Measurements from ENCODE around the gene KRTAP10-3.
"Not testable (repeated sequence)": the region's sequence is repeated elsewhere in the genome, so short reads cannot be mapped to it uniquely, and the experiment has no call there.

KRTAP10-3 gene

GRCh38 chr21:44558695-44559094 lies at the start of gene KRTAP10-3:
KRTAP10-3 (minus strand) TSS chr21:44558795; CDS start chr21:44558715, 80 bp downstream.
- no peak for DNase-seq (ENCODE audit: low spot score)

GRCh38 chr21:44606495-44606894 lies 47.9 kb upstream of the KRTAP10-3 start:
- no peak for DNase-seq (ENCODE audit: low spot score)

GRCh38 chr21:44603911-44604310 lies 45.3 kb upstream of the KRTAP10-3 start:
- DNase-seq (ENCODE audit: low spot score): no peak

GRCh38 chr21:44603109-44603875 lies 44.7 kb upstream of the KRTAP10-3 start:
- DNase-seq (ENCODE audit: low spot score): no peak

- DNase-seq (ENCODE audit: low spot score): no peak
Observed at GRCh38 chr21:44602463-44602850, 43.9 kb upstream of the KRTAP10-3 start.

GRCh38 chr21:44601596-44602462 lies 43.2 kb upstream of the KRTAP10-3 start:
- no peak for DNase-seq (ENCODE audit: low spot score)

- DNase-seq (ENCODE audit: low spot score): not testable (repeated sequence)
Observed at GRCh38 chr21:44601091-44601490, 42.5 kb upstream of the KRTAP10-3 start.

GRCh38 chr21:44600118-44600978 lies 41.8 kb upstream of the KRTAP10-3 start, which contains the start of gene KRTAP10-7:
KRTAP10-7 (plus strand) TSS chr21:44600597; CDS start chr21:44600622, 25 bp downstream.
- DNase-seq (ENCODE audit: low spot score): not testable (repeated sequence)

GRCh38 chr21:44599264-44600029 lies 40.9 kb upstream of the KRTAP10-3 start:
- DNase-seq (ENCODE audit: low spot score): no peak

GRCh38 chr21:44598061-44598460 lies 39.5 kb upstream of the KRTAP10-3 start:
- DNase-seq (ENCODE audit: low spot score): no peak

- DNase-seq (ENCODE audit: low spot score): no peak
Observed at GRCh38 chr21:44596068-44596725, 37.6 kb upstream of the KRTAP10-3 start.

- DNase-seq (ENCODE audit: low spot score): no peak
Observed at GRCh38 chr21:44595524-44595923, 36.9 kb upstream of the KRTAP10-3 start.

GRCh38 chr21:44594406-44594916 lies 35.9 kb upstream of the KRTAP10-3 start:
- DNase-seq (ENCODE audit: low spot score): no peak

GRCh38 chr21:44593598-44594405 lies 35.2 kb upstream of the KRTAP10-3 start:
- peak; percentile 35 for DNase-seq (ENCODE audit: low spot score)

GRCh38 chr21:44592446-44593311 lies 34.1 kb upstream of the KRTAP10-3 start, which contains the start of gene KRTAP10-6:
KRTAP10-6 (minus strand) TSS chr21:44592505; CDS start chr21:44592484, 21 bp downstream.
- DNase-seq (ENCODE audit: low spot score): no peak

- DNase-seq (ENCODE audit: low spot score): not testable (repeated sequence)
Observed at GRCh38 chr21:44591801-44592130, 33.2 kb upstream of the KRTAP10-3 start.

GRCh38 chr21:44590897-44591800 lies 32.6 kb upstream of the KRTAP10-3 start:
- not testable (repeated sequence) for DNase-seq (ENCODE audit: low spot score)

Data from HuH-7 (cell line).